Peyer's patch (tissue), 4 donors: Measurements from ENCODE around the gene MTG1.
A peak's percentile ranks its signal among the peaks of the same experiment; 100 is the strongest.

Source experiments
- POLR2A ChIP-seq, 2 donors: fragments of 450-650 bp; IDR thresholded peaks; one replicate each; pipeline ENCODE4 v1.5.1; 2017; ENCODE audit warnings: antibody characterized with exemption in 2 of 2, mild to moderate bottlenecking in 2 of 2, moderate library complexity in 2 of 2
- TF ChIP-seq, protein P1 (sequence below), 6 experiments: fragments of 450-650 bp in 4 of 6; fragments of 200-600 bp in 2 of 6; sonication (generic) in 1 of 6; IDR thresholded peaks; one replicate each; pipeline ENCODE4 v1.5.1; 2017 to 2019; ENCODE audit warnings: antibody characterized with exemption in 6 of 6, mild to moderate bottlenecking in 3 of 6, moderate library complexity in 1 of 6

DNA sequence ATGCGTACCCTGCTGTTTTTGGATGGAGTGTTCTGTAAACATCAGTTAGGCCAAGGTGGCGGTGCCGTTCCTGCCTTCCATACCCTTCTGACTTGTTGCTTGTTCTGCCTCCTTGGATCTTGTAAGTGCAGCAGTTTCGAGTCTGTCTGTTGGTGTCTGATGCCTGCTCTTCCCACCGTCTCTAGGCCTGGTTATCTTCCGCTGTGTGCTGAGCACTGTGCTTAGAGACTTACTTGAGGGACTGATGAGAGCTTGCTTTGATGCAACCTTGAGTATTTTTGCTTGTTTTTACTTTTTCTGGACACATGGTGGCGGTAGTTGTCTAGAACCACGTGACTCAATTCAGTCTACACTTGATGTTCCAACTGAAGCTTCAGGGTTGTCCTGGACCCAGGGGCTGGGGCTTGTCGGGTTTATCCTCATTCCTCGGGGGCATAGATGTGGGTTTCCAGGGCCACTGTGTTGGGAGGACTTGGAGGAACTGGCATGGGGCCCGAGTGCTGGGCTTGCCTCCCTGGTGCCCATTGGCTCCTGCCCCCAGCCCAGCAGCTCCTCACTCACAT lies 44.8 kb downstream of the MTG1 start:
- TF ChIP-seq, protein P1, sequence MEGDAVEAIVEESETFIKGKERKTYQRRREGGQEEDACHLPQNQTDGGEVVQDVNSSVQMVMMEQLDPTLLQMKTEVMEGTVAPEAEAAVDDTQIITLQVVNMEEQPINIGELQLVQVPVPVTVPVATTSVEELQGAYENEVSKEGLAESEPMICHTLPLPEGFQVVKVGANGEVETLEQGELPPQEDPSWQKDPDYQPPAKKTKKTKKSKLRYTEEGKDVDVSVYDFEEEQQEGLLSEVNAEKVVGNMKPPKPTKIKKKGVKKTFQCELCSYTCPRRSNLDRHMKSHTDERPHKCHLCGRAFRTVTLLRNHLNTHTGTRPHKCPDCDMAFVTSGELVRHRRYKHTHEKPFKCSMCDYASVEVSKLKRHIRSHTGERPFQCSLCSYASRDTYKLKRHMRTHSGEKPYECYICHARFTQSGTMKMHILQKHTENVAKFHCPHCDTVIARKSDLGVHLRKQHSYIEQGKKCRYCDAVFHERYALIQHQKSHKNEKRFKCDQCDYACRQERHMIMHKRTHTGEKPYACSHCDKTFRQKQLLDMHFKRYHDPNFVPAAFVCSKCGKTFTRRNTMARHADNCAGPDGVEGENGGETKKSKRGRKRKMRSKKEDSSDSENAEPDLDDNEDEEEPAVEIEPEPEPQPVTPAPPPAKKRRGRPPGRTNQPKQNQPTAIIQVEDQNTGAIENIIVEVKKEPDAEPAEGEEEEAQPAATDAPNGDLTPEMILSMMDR (IDR thresholded peaks at IDR 0.05): peak in 3 of 6 experiments; percentile 20 to 41 (median 23)
- no peak for TF ChIP-seq POLR2A (IDR thresholded peaks at IDR 0.05)
